ENCODE results near the gene SNTG2.

GRCh38 chr2:963876-964275, 13.2 kb downstream of the SNTG2 start:
- TF ChIP-seq POLR2AphosphoS5 (IDR thresholded peaks at IDR 0.05; ENCODE audit: low read depth, low read length) (no peak), SIN3A (IDR thresholded peaks at IDR 0.05; ENCODE audit: borderline replicate concordance, low read depth, low read length) (no peak), POLR2A (IDR thresholded peaks at IDR 0.05; ENCODE audit: insufficient read depth in 1 of 2, low read depth in 2 of 2, low read length in 2 of 2) (no peak)
